CD14-positive monocyte (primary cell): ENCODE data around the gene PRR9. TPM values are rescaled to one million over a fixed set of nuclear protein-coding genes. Genes with fewer than 3 reads are reported as not detected.

ENCODE experiments used
- DNase-seq, 3 donors: peaks; one replicate each; pipeline ENCODE4 v3.0.0-alpha.2; 2011 to 2022
- H2AFZ ChIP-seq: 2 replicates; pipeline ENCODE4 v1.6.0; 2012; ENCODE audit warnings: mild to moderate bottlenecking, low read depth, low read length, inconsistent platforms; ENCODE audit not compliant: insufficient read depth, poor library complexity, severe bottlenecking
- H3K27ac ChIP-seq, 2 donors: 1 replicate in 1 of 2; 2 replicates in 1 of 2; pipeline ENCODE4 v1.5.1; 2012 to 2013; ENCODE audit warnings: low read length in 2 of 2, control low read depth in 1 of 2, inconsistent platforms in 1 of 2, low read depth in 1 of 2, mild to moderate bottlenecking in 1 of 2
- H3K27me3 ChIP-seq, 2 donors: one replicate each; pipeline versions ENCODE4 v1.6.0 to v1.6.1; 2011 to 2013; ENCODE audit warnings: low read length in 2 of 2; ENCODE audit not compliant: control insufficient read depth in 2 of 2, insufficient read depth in 2 of 2
- H3K36me3 ChIP-seq, 2 donors: replicated peaks in 1 of 2; 1 replicate in 1 of 2; 2 replicates in 1 of 2; pipeline versions ENCODE4 v1.5.1 to v1.6.1; 2012 to 2013; ENCODE audit warnings: low read length in 2 of 2, control low read depth in 1 of 2, inconsistent platforms in 1 of 2, mild to moderate bottlenecking in 1 of 2; ENCODE audit not compliant: insufficient read depth in 2 of 2, control insufficient read depth in 1 of 2
- H3K4me1 ChIP-seq, 2 donors: 1 replicate in 1 of 2; 2 replicates in 1 of 2; pipeline versions ENCODE4 v1.5.1 to v1.6.1; 2012 to 2013; ENCODE audit warnings: low read length in 2 of 2, control low read depth in 1 of 2, inconsistent platforms in 1 of 2, mild to moderate bottlenecking in 1 of 2, moderate library complexity in 1 of 2; ENCODE audit not compliant: insufficient read depth in 2 of 2, control insufficient read depth in 1 of 2
- H3K4me2 ChIP-seq: replicated peaks from 2 replicates; pipeline ENCODE3; 2012; ENCODE audit warnings: low read length, moderate library complexity, mild to moderate bottlenecking; ENCODE audit not compliant: poor library complexity, severe bottlenecking; ENCODE audit errors: extremely low read depth
- H3K4me3 ChIP-seq, 3 experiments: fragments of 200-600 bp in 1 of 3; sonication (generic) in 1 of 3; replicated peaks in 1 of 3; 1 replicate in 2 of 3; 2 replicates in 1 of 3; pipeline ENCODE4 v1.5.1; 2011 to 2013; ENCODE audit warnings: low read length in 3 of 3, mild to moderate bottlenecking in 3 of 3, control low read depth in 2 of 3, low read depth in 2 of 3, inconsistent platforms in 1 of 3, moderate library complexity in 1 of 3
- H3K79me2 ChIP-seq: 2 replicates; pipeline ENCODE4 v1.6.0; 2012; ENCODE audit warnings: mild to moderate bottlenecking, control low read depth, inconsistent platforms, low read length, moderate library complexity; ENCODE audit not compliant: insufficient read depth
- H3K9ac ChIP-seq: 2 replicates; pipeline ENCODE4 v1.6.0; 2017; ENCODE audit warnings: low read length, mild to moderate bottlenecking; ENCODE audit not compliant: insufficient read depth, poor library complexity, severe bottlenecking
- H3K9me3 ChIP-seq, 2 donors: replicated peaks in 1 of 2; 1 replicate in 1 of 2; 2 replicates in 1 of 2; pipeline versions ENCODE4 v1.5.1 to v1.6.1; 2012 to 2013; ENCODE audit warnings: low read length in 2 of 2, control low read depth in 1 of 2; ENCODE audit not compliant: control insufficient read depth in 1 of 2, insufficient read depth in 1 of 2
- H4K20me1 ChIP-seq: 2 replicates; pipeline ENCODE4 v1.6.0; 2012; ENCODE audit warnings: mild to moderate bottlenecking, low read length, control low read depth, moderate library complexity; ENCODE audit not compliant: insufficient read depth
- H3K27ac Mint-ChIP-seq, 7 donors: one replicate each; pipeline ENCODE4 v1.8.0; 2020; ENCODE audit warnings: mild to moderate bottlenecking in 7 of 7, mixed read lengths in 7 of 7, moderate library complexity in 6 of 7, inconsistent platforms in 2 of 7
- H3K27me3 Mint-ChIP-seq, 3 donors: one replicate each; pipeline ENCODE4 v1.8.0; 2021 to 2022; ENCODE audit warnings: low read depth in 3 of 3, mild to moderate bottlenecking in 3 of 3, mixed read lengths in 3 of 3, moderate library complexity in 3 of 3, inconsistent platforms in 1 of 3
- H3K36me3 Mint-ChIP-seq, 2 donors: one replicate each; pipeline ENCODE4 v1.8.0; 2020; ENCODE audit warnings: mixed read lengths in 2 of 2, inconsistent platforms in 1 of 2, mild to moderate bottlenecking in 1 of 2
- H3K4me1 Mint-ChIP-seq: one replicate; pipeline ENCODE4 v1.8.0; 2020; ENCODE audit warnings: mild to moderate bottlenecking, mixed read lengths
- H3K4me3 Mint-ChIP-seq, 2 donors: one replicate each; pipeline ENCODE4 v1.8.0; 2020; ENCODE audit warnings: mild to moderate bottlenecking in 2 of 2, mixed read lengths in 2 of 2, moderate library complexity in 1 of 2
- H3K9me3 Mint-ChIP-seq, 7 donors: one replicate each; pipeline ENCODE4 v1.8.0; 2020 to 2022; ENCODE audit warnings: mixed read lengths in 7 of 7, mild to moderate bottlenecking in 6 of 7, moderate library complexity in 6 of 7, inconsistent platforms in 2 of 7
- CTCF ChIP-seq: fragments of 200-600 bp; IDR thresholded peaks from one replicate; pipeline ENCODE4 v1.8.0; 2022; ENCODE audit warnings: antibody characterized with exemption, mild to moderate bottlenecking
- WGBS: methylation state at CpG from one replicate; pipeline ENCODE4 v1.1.5; 2013; ENCODE audit warnings: missing lambda C conversion rate; ENCODE audit not compliant: insufficient coverage; 5-methylcytosine and 5-hydroxymethylcytosine counted together
- intact Hi-C, 2 donors: fragments of 100-400 bp; cut with micrococcal nuclease; formaldehyde crosslinking; loops; one replicate each; pipeline versions ENCODE4 v1.15.0 to v1.15.1; 2023
- polyA plus RNA-seq, 3 donors: library from polyadenylated mRNA; depleted of rRNA in 1 of 3; unstranded in 2 of 3; stranded (reverse) in 1 of 3; fragments of 300-500 nt in 2 of 3; fragments of >200 nt in 1 of 3; fragmentation: Illumina TruSeq in 2 of 3; gene quantifications; 1 replicate in 2 of 3; 2 replicates in 1 of 3; pipeline ENCODE4 v1.2.3, GENCODE V29; 2012 to 2021

The PRR9 gene
- polyA plus RNA-seq, 3 donors: not detected

DNA sequence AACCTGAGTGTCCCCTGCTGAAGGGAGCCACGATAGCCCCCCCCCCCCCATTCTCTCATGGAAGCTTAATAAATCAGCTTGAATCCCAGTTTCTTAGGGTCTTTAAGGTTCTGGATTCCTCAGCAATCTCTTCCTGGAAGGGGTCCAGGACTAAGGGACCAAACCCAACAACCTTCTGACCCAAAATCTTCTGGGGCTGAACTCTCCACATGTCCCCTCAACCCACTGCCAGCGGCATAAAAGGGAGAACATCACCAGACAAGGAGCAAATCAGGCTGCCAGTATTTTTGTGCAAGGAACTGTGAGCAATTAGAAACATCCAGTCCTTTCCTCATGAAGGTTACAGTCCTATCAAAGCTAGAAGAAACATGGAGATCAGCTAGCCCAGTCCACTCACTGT is 29.4 kb downstream of the PRR9 start:
- peaks cover 3 to 26% (median 6%) of the 10 kb centered on the region in 3 donors for H3K27me3 Mint-ChIP-seq
- 100% methylated on average over 1 of the region's 2 CpGs for WGBS
- no peak overlapping the region for H2AFZ ChIP-seq
- no peaks in the 10 kb centered on the region for H3K4me1 ChIP-seq
- H4K20me1 ChIP-seq: no peaks in the 10 kb centered on the region
- H3K4me2 ChIP-seq: no peak overlapping the region
- H3K36me3 ChIP-seq: no peaks in the 10 kb centered on the region
- intact Hi-C loops: no loop called here
- peaks cover 0 to 9% (median 3%) of the 10 kb centered on the region in 7 donors for H3K9me3 Mint-ChIP-seq
- no peak overlapping the region for H3K9ac ChIP-seq
- no peak for TF ChIP-seq CTCF
- H3K27ac Mint-ChIP-seq: no peak overlapping the region
- H3K27me3 ChIP-seq: peaks cover 6 to 7% of the 10 kb centered on the region in 2 donors
- H3K36me3 Mint-ChIP-seq: no peaks in the 10 kb centered on the region
- no peak overlapping the region for H3K4me3 ChIP-seq
- no peak for DNase-seq
- no peaks in the 10 kb centered on the region for H3K9me3 ChIP-seq
- no peak overlapping the region for H3K27ac ChIP-seq
- H3K4me1 Mint-ChIP-seq: no peaks in the 10 kb centered on the region
- H3K4me3 Mint-ChIP-seq: no peak overlapping the region
- no peaks in the 10 kb centered on the region for H3K79me2 ChIP-seq

- no peaks in the 10 kb centered on the region for H4K20me1 ChIP-seq
- no peaks in the 10 kb centered on the region for H3K79me2 ChIP-seq
- TF ChIP-seq CTCF: no peak
- no peaks in the 10 kb centered on the region for H3K36me3 ChIP-seq
- no peaks in the 10 kb centered on the region for H3K4me1 Mint-ChIP-seq
- no peaks in the 10 kb centered on the region for H3K4me1 ChIP-seq
- H3K4me2 ChIP-seq: no peak overlapping the region
- H3K4me3 Mint-ChIP-seq: no peak overlapping the region
- H3K27me3 Mint-ChIP-seq: peaks cover 3 to 24% (median 8%) of the 10 kb centered on the region in 3 donors
- no peak overlapping the region for H2AFZ ChIP-seq
- H3K27ac ChIP-seq: no peak overlapping the region
- peaks cover 0 to 8% (median 3%) of the 10 kb centered on the region in 7 donors for H3K9me3 Mint-ChIP-seq
- no peak overlapping the region for H3K9ac ChIP-seq
- H3K36me3 Mint-ChIP-seq: no peaks in the 10 kb centered on the region
- no peaks in the 10 kb centered on the region for H3K9me3 ChIP-seq
- H3K4me3 ChIP-seq: no peak overlapping the region
- intact Hi-C loops: no loop called here
- no peak for DNase-seq
- peaks cover 6 to 7% of the 10 kb centered on the region in 2 donors for H3K27me3 ChIP-seq
- WGBS: 88% methylated on average over 2 of the region's 5 CpGs
- no peak overlapping the region for H3K27ac Mint-ChIP-seq
These were observed 30.9 kb downstream of the PRR9 start for GRCh38 chr1:153248176-153248879.
